DND-41 (cell line): Measurements from ENCODE around the gene CFHR1.
"Not testable (repeated sequence)": the region's sequence is repeated elsewhere in the genome, so short reads cannot be mapped to it uniquely, and the experiment has no call there.

Experiments
- ATAC-seq: fragments of 200-7000 bp; cut with Tn5 transposase; 3 replicates; pipeline ENCODE4 v1.9.1; 2021; ENCODE audit warnings: low read depth; ENCODE audit not compliant: insufficient read depth
- DNase-seq: peaks from one replicate; pipeline ENCODE4 v3.0.0-alpha.2; 2020
- H2AFZ ChIP-seq: 2 replicates; pipeline ENCODE4 v1.6.0; 2012; ENCODE audit warnings: low read depth, low read length
- H3K27ac ChIP-seq: 2 replicates; pipeline ENCODE4 v1.5.1; 2012; ENCODE audit warnings: low read length, inconsistent platforms
- H3K27me3 ChIP-seq: fragments of 200-600 bp; sonication (generic); 2 replicates; pipeline ENCODE4 v1.6.0; 2012; ENCODE audit warnings: low read length, mild to moderate bottlenecking, inconsistent platforms; ENCODE audit not compliant: insufficient read depth, poor library complexity
- H3K36me3 ChIP-seq: 2 replicates; pipeline ENCODE4 v1.5.1; 2012; ENCODE audit warnings: low read length, inconsistent platforms; ENCODE audit not compliant: insufficient read depth
- H3K4me1 ChIP-seq: 2 replicates; pipeline ENCODE4 v1.5.1; 2012; ENCODE audit warnings: mild to moderate bottlenecking, low read length; ENCODE audit not compliant: insufficient read depth
- H3K4me2 ChIP-seq: 2 replicates; pipeline ENCODE4 v1.6.0; 2012; ENCODE audit warnings: mild to moderate bottlenecking, moderate library complexity, low read length, inconsistent platforms; ENCODE audit not compliant: insufficient read depth
- H3K4me3 ChIP-seq, 2 experiments: fragments of 200-600 bp in 1 of 2; shearing (Covaris generic) in 1 of 2; 2 replicates each; pipeline ENCODE4 v1.5.1; 2012 to 2016; ENCODE audit warnings: inconsistent platforms in 2 of 2, low read length in 2 of 2, mild to moderate bottlenecking in 2 of 2, low read depth in 1 of 2, moderate library complexity in 1 of 2
- H3K79me2 ChIP-seq: 2 replicates; pipeline ENCODE4 v1.6.0; 2012; ENCODE audit warnings: low read length, inconsistent platforms; ENCODE audit not compliant: insufficient read depth
- H3K9ac ChIP-seq: 2 replicates; pipeline ENCODE4 v1.6.0; 2012; ENCODE audit warnings: low read depth, mild to moderate bottlenecking, inconsistent platforms, low read length, moderate library complexity
- H3K9me3 ChIP-seq: 2 replicates; pipeline ENCODE4 v1.5.1; 2012; ENCODE audit warnings: low read length, moderate library complexity, mild to moderate bottlenecking, inconsistent platforms; ENCODE audit not compliant: insufficient read depth, severe bottlenecking
- H4K20me1 ChIP-seq: 2 replicates; pipeline ENCODE4 v1.6.0; 2012; ENCODE audit warnings: low read length; ENCODE audit not compliant: insufficient read depth
- CTCF ChIP-seq: IDR thresholded peaks from 2 replicates; pipeline ENCODE4 v1.5.1; 2012; ENCODE audit warnings: borderline replicate concordance, low read length, moderate library complexity, mild to moderate bottlenecking; ENCODE audit not compliant: poor library complexity, severe bottlenecking; ENCODE audit errors: extremely low read depth
- EZH2 ChIP-seq: IDR thresholded peaks from 3 replicates; pipeline ENCODE4 v1.6.1; 2012; ENCODE audit warnings: borderline replicate concordance, low read depth, mild to moderate bottlenecking, moderate library complexity, low read length, inconsistent platforms; ENCODE audit not compliant: severe bottlenecking

CFHR1 gene

GRCh38 chr1:196774603-196775002 lies 44.9 kb upstream of the CFHR1 start, which contains the start of gene CFHR3:
CFHR3 (plus strand) TSS chr1:196774840; CDS start chr1:196774887, 47 bp downstream.
- no peaks in the 10 kb centered on the region for H3K27me3 ChIP-seq
- no peaks in the 10 kb centered on the region for H3K36me3 ChIP-seq
- H4K20me1 ChIP-seq, result no peaks in the 10 kb centered on the region
- TF ChIP-seq CTCF, result no peak
- TF ChIP-seq EZH2, result no peak
- H3K27ac ChIP-seq, result no peak within 1 kb of the TSS
- no peak within 1 kb of the TSS for H3K4me2 ChIP-seq
- H3K79me2 ChIP-seq, result no peaks in the 10 kb centered on the region
- ATAC-seq (no peak), DNase-seq (no peak)
- no peak within 1 kb of the TSS for H3K4me3 ChIP-seq
- no peaks in the 10 kb centered on the region for H3K4me1 ChIP-seq
- H2AFZ ChIP-seq, result no peak within 1 kb of the TSS
- no peak within 1 kb of the TSS for H3K9ac ChIP-seq
- no peaks in the 10 kb centered on the region for H3K9me3 ChIP-seq

GRCh38 chr1:196777603-196778002 lies 41.9 kb upstream of the CFHR1 start:
- Histone ChIP-seq H3K36me3 (no peaks in the 10 kb centered on the region), H4K20me1 (no peaks in the 10 kb centered on the region), H3K4me3 (no peak overlapping the region), H3K4me1 (no peaks in the 10 kb centered on the region), H3K27me3 (no peaks in the 10 kb centered on the region), H3K27ac (no peak overlapping the region), H3K4me2 (no peak overlapping the region), H3K79me2 (no peaks in the 10 kb centered on the region), H3K9me3 (no peaks in the 10 kb centered on the region), H3K9ac (no peak overlapping the region), H2AFZ (no peak overlapping the region)
- DNase-seq (no peak), ATAC-seq (no peak)
- no peak for TF ChIP-seq EZH2

- no peak overlapping the region for H3K4me3 ChIP-seq
- TF ChIP-seq CTCF (no peak), EZH2 (no peak)
- H3K4me1 ChIP-seq, result no peaks in the 10 kb centered on the region
- no peaks in the 10 kb centered on the region for H3K79me2 ChIP-seq
- H3K36me3 ChIP-seq, result no peaks in the 10 kb centered on the region
- no peak overlapping the region for H3K9ac ChIP-seq
- no peak overlapping the region for H2AFZ ChIP-seq
- H3K4me2 ChIP-seq, result no peak overlapping the region
- H4K20me1 ChIP-seq, result no peaks in the 10 kb centered on the region
- DNase-seq (no peak), ATAC-seq (no peak)
- H3K9me3 ChIP-seq, result no peaks in the 10 kb centered on the region
- no peaks in the 10 kb centered on the region for H3K27me3 ChIP-seq
- H3K27ac ChIP-seq, result no peak overlapping the region
These were observed 40.4 kb upstream of the CFHR1 start for GRCh38 chr1:196779093-196779492.

- not testable (repeated sequence) for H4K20me1 ChIP-seq, DNase-seq, ATAC-seq, H2AFZ ChIP-seq, H3K36me3 ChIP-seq, H3K9ac ChIP-seq, H3K9me3 ChIP-seq, H3K27ac ChIP-seq, H3K79me2 ChIP-seq, H3K4me1 ChIP-seq, H3K4me3 ChIP-seq, H3K4me2 ChIP-seq, H3K27me3 ChIP-seq
These were observed 28.3 kb upstream of the CFHR1 start for GRCh38 chr1:196791252-196791651.

GRCh38 chr1:196794103-196794502 lies 25.4 kb upstream of the CFHR1 start:
- not testable (repeated sequence) for H3K4me3 ChIP-seq, H4K20me1 ChIP-seq, H3K27me3 ChIP-seq, ATAC-seq, H3K9ac ChIP-seq, H2AFZ ChIP-seq, DNase-seq, H3K27ac ChIP-seq, H3K4me1 ChIP-seq, H3K9me3 ChIP-seq, H3K36me3 ChIP-seq, H3K79me2 ChIP-seq, H3K4me2 ChIP-seq
